ENCODE measurements around the gene MUC20.

GRCh38 chr3:195768831-195769303 lies 48.1 kb downstream of the MUC20 start:
- TF ChIP-seq POLR2A (IDR thresholded peaks at IDR 0.05), result no peak
- TF ChIP-seq CTCF (IDR thresholded peaks at IDR 0.05), result no peak
- TF ChIP-seq EP300 (IDR thresholded peaks at IDR 0.05), result no peak

Measured in ovary (tissue), 3 donors.